Measurements from ENCODE around the gene DPF3. TPM values are rescaled to one million over a fixed set of nuclear protein-coding genes. Genes with fewer than 3 reads are reported as not detected.

DPF3 gene
- total RNA-seq, 1 donor from 2014 or later = 2.9 TPM

DNA sequence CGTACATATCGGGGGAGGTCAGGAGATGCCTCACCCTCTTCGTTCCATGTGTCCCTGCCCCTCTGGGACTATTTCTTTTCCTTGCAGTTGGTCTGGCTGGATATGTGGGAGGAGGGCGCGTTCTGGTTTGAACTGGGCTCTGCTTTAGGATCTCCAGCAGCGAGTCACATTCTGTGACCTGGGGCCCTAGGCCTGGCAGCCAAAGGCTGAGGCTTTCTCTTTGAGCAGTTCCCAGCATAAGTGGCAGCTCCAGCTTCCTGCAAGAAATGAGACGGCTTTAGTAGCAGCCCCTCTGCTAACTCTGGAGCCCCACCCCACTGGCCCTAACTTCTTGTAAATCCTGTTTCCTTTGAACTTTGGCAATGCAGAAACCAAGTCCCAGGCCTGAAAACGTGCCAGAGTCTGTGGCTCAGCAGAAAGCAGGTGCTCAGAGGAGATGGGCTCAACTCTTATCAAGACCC, 274.8 kb downstream of the DPF3 start:
- no peak for DNase-seq (ENCODE audit: low spot score)
- intact Hi-C loops (cut with DNase I) = no loop called here
- ATAC-seq = no peak

DNA sequence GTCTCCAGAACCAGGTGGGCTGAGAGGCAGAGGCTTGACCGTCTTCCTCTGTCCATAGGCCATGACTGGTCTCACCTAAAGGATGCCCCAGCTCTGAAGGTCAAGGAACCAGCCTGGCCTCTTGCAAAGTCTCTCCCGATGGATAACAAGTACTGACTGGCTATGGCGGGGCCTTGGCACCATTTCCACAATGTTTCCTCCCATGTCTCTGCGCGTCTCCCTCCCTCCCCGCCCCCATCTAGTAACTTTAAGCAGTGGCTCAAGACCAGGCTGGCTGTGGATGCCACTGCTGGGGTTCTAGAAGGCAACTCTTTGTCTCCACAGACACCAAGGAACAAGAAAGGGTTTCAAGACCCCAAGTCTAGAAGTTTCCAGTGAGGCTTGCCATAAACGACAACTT, 275.5 kb downstream of the DPF3 start:
- no peak for ATAC-seq
- no peak for DNase-seq (ENCODE audit: low spot score)
- intact Hi-C loops (cut with DNase I) = no loop called here

DNA sequence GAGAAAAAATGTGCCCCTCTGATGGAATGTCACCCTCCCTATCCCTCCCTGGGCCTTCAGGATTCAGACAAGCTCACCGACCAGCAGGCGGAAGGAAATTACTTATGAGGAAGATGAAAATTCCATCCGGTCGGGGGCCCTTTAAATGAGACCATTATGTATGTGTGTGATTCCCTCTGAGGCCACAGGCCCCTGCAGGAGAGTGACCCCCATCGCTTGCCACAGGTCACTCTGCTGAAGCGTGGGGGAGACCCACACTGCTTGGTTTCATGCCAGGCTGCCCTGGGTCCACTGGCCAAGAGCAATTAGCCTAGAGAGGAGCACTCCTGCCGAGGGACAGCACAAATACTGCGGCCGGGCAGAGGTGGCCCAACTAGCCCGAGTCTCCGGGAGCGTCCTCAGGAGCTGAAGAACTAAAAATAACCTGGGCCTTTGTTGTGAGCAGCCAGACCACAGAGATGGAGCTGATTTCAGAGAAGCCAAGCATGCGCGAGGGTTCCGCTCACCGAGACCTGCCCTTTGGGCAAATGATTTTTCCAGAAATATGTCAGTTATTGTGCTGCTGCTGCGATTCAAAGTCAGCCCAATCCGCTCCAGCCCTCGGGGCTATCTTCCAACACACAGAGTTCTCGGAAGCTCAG, 276.4 kb downstream of the DPF3 start:
- DNase-seq (ENCODE audit: low spot score) = no peak
- intact Hi-C loops (cut with DNase I) = no loop called here

DNA sequence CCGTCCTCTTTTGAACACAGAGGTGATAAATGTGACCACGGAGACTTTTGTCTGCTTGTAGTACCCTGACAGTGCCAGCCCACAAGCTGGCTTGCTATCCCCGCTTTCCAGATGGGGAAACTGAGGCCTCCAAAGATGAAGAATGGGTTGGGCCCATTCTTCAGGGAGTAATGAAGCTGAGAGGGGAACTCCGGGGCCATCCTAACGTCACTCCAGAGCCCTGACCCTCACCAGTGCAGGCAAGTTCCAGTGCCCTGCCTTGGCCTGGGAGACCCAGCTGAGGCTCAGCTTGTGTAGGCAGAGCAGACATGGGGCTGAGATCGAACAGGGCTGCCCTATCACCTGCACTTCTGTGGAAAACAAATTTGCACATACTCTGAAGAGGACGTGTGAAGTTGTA, 277.1 kb downstream of the DPF3 start:
- intact Hi-C loops (cut with DNase I) = no loop called here

More for the DNA sequence above, 276.4 kb downstream of the DPF3 start:
- peak; percentile 61 for ATAC-seq

DNA sequence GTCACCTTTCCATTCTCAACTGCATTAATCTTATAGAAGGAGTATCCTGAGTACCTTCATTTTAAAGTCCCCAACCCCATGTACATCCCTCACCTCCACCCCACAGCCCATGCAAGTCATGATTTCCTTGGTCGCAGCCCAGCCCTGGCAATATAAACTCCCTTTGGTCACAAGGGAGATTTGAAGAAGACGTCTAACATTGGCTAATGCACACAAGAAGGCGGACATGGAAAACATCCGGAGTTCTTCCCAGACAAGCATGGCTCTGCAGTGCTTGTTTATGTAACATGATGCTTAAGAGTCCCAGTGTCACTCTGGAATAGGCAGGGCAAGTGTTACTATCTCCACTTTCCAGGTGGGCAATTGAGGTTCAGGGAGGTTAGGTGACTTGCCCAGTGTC, 277.6 kb downstream of the DPF3 start:
- no peak for DNase-seq (ENCODE audit: low spot score)
- intact Hi-C loops (cut with DNase I) = no loop called here
- peak; percentile 51 for ATAC-seq

More for the DNA sequence above, 277.1 kb downstream of the DPF3 start:
- ATAC-seq = no peak
- DNase-seq (ENCODE audit: low spot score) = no peak

DNA sequence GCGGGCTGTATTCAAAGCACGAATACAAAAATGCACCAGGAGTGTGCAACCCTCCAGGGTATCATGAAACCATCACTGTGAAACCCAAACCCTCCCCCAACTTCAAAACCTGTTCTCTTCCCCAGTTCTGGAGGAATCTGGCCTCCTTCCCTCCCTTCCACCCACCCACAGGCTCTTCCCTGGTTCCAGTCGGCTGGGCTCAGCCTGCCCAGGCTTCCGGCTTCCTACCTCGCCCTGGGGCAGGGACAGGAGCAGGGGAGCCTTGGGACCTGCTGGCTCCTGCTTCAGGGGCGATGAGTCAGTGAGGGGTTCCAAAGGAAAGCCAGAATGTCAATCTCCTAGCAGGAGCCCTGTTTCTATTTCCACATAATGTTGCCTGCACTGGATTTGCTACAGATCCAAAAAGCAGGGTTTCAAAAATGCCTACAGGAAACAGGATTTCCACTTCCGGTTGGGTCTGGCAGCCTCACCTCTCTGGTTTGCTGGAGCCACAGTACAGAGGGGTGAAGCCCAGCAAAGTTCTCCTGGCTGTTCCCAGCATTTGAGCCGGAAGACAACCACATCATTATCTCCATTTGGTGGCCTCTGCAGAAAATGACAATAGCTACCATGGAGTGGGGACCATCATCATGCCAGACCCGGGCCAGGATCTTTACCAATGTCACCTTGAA, 278.3 kb downstream of the DPF3 start:
- ATAC-seq (peak; percentile 18), DNase-seq (ENCODE audit: low spot score) (no peak)
- intact Hi-C loops (cut with DNase I) = no loop called here

DNA sequence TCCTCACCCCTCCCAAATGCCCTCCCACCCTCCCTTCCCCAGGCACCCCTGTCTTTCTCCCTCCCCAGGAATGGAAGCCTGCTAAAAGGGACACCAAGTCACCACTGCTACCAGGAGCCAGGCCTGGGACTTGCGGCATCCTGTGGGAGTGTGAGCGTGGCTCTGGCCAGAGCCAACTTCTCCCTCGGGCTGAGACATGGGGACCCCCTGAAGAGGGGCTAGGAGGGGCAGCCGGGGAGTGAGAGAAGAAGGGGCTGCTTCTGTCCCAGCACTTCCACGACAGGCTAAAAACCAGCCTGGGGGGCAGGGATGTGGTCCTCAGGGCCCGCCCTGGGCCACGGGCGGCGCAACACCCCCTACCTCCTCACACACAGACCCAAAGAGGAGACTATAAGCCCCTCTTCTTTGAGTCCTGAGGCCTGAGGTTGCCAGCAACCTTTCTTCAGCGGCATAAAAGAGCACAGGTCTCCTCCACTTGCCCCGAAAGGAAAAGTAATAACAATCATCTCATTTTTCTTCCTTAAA, 278.9 kb downstream of the DPF3 start:
- intact Hi-C loops (cut with DNase I) = no loop called here
- DNase-seq (ENCODE audit: low spot score) = no peak
- ATAC-seq = no peak

DNA sequence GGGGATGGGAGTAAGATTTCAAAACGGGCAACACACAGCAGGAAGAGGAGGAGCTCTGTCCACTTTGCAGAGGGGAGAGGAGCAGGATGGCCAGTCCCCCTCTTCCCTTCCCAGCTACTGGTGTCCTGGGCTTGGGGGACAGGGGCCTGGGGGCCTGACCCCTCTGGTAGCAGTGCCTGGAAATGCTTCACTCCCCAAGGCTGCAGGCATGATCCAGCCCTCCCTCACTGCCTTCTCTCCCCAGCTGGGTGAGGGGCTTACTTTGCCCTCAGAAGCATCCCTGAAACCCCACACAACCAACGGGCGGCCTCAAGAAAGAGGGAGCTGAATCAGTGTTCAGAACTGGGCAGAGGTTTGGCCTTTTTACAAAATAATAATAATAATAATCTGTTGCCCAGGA, 279.5 kb downstream of the DPF3 start:
- intact Hi-C loops (cut with DNase I) = no loop called here
- no peak for DNase-seq (ENCODE audit: low spot score)

DNA sequence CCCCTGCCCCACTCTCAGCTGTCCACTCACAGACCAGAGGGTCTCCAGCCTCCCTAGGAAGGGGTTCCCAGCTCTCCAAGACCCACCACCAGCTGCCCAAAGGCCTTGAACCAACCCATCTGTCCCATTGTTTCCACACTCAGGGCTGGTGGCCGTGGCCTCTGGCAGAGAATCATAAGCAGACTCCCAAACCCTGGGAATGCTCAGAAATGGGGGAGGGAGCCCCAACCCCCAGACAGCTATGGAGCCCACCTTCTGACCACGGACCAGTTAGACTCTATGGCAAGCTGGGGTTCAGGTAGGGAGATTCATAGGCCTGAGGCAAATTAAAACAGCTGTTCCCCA, 280.0 kb downstream of the DPF3 start:
- DNase-seq (ENCODE audit: low spot score) (peak; percentile 43), ATAC-seq (no peak)
- intact Hi-C loops (cut with DNase I) = no loop called here

More for the DNA sequence above, 279.5 kb downstream of the DPF3 start:
- no peak for ATAC-seq

DNA sequence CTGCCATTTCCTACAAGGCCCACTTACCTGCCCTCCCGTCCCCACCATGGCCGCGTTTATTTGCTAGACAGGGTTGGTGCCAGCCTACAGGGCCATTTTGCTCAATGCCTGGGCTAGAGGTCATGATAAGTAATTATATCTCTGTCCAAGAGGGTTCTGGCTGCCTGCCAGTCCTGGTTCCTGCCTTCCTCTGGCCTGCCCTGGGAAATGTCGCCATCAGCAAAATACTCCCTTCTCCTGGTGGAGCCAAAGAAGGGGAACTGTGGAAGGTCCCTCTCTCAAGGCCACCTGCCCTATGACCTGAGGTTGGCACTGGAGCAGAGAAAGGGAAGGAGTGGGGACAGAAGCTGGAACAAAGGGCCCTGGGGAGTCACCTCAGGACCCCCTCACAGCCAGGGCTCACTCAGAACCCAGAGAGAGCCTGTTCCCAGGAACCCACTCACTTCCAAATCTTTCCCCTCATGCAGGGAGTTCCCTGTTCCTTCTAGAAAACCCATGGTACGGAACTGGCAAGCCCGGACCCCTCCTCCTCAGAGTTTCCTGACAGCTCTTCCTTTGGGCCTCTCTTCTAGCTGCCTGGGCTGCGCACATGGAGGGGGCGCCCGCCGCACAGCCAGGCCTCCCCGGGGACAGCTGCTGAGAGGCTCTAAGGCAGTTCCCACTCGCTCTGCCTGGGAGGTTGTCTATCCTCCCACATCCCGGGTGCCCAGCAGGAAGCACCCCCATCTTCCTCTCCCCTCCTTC, 280.5 kb downstream of the DPF3 start:
- DNase-seq (ENCODE audit: low spot score) (peak; percentile 72), ATAC-seq (no peak)
- intact Hi-C loops (cut with DNase I) = no loop called here

DNA sequence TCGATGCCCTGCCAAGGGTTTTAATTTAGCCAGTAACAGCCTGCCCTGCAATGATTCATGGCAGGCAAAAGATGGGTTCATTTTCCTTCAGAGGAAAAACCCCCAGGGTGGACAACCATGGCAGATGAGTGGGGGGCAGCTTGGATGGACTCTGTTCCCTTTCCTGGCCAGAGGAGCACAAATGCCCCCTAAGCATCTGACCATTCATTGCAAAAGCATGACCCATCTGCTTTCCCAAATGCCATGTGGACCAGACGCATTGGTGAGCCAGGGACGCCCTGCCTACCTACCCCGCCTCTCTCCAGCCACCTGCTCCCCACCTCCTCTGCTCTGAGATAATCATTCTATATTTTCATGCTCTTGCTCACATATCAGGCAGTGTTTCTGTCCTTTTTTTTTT, 281.9 kb downstream of the DPF3 start:
- DNase-seq (ENCODE audit: low spot score) = peak; percentile 21
- ATAC-seq = no peak
- intact Hi-C loops (cut with DNase I) = no loop called here

DNA sequence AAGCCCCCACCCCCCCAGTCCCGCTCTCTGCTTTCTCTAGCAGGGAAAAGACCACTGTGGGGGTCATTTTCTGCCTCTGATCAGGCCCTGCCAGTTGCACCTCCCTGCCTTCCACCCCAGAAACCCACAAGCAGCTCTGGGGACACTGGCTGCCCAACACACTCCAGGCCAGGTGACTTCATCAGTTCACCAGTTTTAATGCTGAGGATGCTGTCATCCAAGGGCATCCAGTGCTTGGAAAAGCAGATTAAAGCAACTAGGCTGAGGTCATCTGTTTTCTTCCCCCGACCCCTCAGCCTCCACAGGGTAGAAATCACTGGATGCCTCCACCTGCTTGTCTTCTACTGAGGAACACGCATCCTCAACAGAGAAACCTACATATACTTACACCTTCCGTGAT, 282.4 kb downstream of the DPF3 start:
- peak; percentile 13 for DNase-seq (ENCODE audit: low spot score)
- no peak for ATAC-seq
- intact Hi-C loops (cut with DNase I) = no loop called here

DNA sequence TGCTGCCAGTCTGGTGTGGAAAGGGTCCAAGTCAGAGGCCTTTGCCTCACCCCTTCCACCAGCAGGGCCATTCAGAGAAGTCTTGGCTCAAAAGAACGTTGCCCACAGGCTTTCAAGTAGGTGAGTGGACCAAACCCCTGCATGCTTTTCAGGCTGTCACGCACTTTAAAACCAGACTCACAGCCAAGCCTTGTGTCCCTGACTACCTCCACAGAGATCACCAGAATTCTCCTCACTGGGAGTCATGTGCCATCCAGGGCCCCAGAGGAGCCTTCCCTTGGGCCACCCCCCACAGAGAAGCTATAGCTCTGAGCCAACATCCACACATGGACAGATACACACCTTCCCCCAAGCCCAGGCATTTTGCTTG, 283.1 kb downstream of the DPF3 start:
- ATAC-seq = no peak
- peak; percentile 15 for DNase-seq (ENCODE audit: low spot score)
- intact Hi-C loops (cut with DNase I) = no loop called here

DNA sequence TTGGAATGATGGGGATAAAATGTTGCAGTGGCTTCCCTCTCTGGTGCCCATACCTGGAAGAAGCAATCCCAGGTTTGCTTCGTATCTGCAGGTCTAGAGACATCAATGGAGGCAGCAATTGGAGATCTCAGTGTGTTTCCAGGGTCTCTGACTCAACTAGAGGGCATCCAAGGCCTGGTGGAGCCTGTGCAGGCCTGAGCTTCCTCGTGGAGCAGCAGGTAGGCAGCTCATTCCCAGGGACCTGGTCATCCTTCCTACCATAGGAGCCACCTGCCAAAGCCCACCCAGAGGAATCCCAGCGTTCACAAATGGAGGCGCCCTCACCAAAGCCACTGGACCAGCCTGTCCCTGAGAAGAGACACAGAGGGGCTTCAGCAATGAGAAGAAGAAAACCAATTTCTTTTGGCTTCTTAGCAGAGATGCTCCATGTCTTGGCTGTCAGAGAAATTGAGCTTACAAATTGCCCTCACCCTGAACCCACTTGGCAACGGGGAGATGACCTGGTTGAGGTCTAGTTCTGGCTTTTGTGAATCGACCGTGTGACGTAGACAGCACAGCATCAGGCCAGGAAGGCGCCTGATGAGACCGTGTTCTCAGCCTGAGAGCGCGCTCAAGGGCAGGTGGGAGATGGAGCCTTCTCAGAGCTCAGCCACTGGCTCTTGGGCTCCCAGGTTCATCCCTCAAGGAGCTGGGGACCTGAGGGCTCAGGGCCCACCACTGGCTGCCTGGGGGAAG, 283.6 kb downstream of the DPF3 start:
- DNase-seq (ENCODE audit: low spot score) (peak; percentile 14), ATAC-seq (no peak)
- intact Hi-C loops (cut with DNase I) = no loop called here

DNA sequence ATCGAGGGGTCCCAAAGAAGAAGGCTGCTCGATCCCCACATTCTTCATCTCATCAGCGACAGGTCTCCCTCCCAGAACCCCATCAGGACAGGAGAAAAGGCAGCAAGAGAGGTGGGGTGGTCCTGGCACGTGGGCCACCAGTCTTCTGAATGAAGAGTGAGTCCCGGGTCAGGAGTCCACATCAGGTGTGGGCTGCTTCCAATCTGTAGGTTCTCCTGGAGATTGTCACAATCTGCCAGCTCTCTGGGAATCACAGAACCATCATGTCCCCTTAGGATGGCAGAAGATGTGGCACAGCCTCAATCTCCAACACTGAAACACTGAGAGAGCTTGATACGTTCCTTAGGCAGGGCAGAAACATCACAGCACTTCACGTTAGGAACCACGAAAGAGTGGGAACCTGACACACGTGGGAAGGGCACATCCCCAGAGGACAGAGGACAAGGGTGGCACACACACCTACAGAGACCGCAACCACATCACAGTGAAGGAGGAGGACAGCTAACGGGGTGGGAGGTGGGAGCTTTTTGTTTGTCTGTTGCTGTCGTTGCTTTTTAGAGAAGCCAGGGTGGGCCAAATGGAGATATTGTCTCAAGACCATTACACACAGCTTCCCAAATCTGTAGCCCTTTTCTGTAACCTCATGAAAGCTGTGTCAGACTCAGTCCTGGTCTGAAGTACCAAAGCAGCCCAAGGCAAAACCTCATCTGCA, 284.5 kb downstream of the DPF3 start:
- no peak for ATAC-seq
- DNase-seq (ENCODE audit: low spot score) = no peak
- intact Hi-C loops (cut with DNase I) = no loop called here

DNA sequence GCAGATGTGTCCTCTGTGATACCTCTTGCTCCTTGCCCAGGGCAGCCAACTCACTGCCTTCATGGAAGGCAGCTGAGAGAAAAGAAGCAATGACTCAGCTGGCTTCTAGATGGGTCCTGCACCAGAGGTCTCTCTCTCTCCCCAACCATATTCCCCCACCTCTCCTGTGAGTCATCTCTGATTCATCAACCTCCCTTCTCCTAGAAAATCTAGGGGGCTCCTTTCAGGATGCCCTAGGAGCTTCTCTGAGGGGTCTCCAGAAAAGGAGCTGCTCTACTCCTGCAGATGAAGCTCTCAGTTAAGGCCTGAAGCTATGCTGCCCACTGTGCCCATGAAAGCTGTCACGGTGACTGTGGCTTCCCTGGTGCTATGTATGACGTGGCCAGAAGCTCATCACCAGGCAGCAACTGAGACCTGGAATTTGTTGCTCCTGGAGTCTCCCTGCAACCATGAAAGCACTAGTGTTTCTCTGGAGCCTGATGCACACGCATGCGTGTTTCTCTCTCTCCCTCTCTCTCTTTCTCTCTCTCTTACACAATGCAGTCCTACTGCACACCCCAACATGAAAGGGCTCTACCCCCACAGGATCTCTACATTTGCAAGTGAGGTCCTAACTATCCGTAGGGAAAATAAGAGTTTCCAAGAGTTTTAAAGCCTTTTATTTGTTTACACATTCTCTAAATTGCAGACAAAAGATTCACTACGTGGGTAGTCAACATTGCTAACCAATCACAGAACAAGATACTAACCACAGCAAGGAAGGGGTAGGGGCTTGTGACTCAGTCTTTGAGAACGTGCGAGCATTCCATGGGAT, 285.3 kb downstream of the DPF3 start:
- intact Hi-C loops (cut with DNase I) = no loop called here
- ATAC-seq (no peak), DNase-seq (ENCODE audit: low spot score) (no peak)

DNA sequence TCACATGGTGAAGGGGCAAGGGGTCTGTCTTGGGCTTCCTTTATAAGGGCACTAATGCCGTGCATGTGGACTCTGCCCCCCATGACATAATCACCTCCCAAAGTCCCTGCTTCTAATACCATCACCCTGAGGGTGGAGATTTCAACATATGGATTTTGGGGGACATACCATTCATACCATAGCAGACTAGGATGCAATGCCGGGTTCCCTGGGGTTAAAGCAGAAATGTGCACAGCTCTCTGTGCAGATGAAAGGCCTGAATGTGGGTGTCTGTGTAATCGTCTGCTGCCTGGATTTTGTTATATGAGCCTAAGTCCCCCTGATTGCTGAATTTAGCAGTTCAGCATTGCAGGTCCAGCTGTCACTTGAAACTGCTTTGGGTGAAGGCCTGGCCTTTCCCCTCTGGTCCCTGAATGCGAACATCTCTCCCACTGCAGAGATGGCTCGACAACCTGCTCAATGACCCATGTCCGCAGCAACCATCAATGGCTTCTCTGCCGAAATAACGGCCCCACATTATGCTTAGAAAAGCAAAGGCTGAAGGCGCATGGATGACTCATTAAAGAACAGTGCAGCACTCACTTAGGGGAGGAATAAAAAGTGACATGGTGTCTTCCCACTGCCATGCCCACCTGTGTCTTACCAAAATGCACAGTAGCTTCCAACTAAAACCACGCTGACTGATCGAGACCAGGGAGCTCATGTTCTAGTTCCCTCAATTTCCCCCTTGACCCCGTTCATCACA, 286.3 kb downstream of the DPF3 start:
- intact Hi-C loops (cut with DNase I) = no loop called here
- no peak for ATAC-seq
- DNase-seq (ENCODE audit: low spot score) = no peak

Data from sciatic nerve (tissue), 2 donors.